MM.1S (cell line): ENCODE data around the gene CLMP.

Source experiments
- DNase-seq: peaks from one replicate; pipeline ENCODE4 v3.0.0-alpha.2; 2015
- H2AFZ ChIP-seq: fragments of 300-600 bp; sonication (generic); 2 replicates; pipeline ENCODE4 v1.6.0; 2016; ENCODE audit warnings: antibody characterized with exemption, low read length
- H3F3A ChIP-seq: fragments of 300-600 bp; sonication (generic); 2 replicates; pipeline ENCODE4 v1.6.1; 2016; ENCODE audit warnings: mild to moderate bottlenecking, antibody characterized with exemption, low read length, moderate library complexity, mixed read lengths; ENCODE audit not compliant: insufficient read depth
- H3K27ac ChIP-seq: fragments of 300-600 bp; sonication (generic); 2 replicates; pipeline ENCODE4 v1.5.1; 2016; ENCODE audit warnings: mild to moderate bottlenecking, low read length
- H3K27me3 ChIP-seq: fragments of 300-600 bp; sonication (generic); replicated peaks from 2 replicates; pipeline ENCODE4 v1.6.0; 2016; ENCODE audit warnings: low read length; ENCODE audit not compliant: insufficient read depth
- H3K36me3 ChIP-seq: fragments of 300-600 bp; sonication (generic); replicated peaks from 2 replicates; pipeline ENCODE4 v1.6.1; 2016; ENCODE audit warnings: mild to moderate bottlenecking, low read length, mixed read lengths; ENCODE audit not compliant: insufficient read depth
- H3K4me1 ChIP-seq: fragments of 300-600 bp; sonication (generic); 2 replicates; pipeline ENCODE4 v1.6.1; 2016; ENCODE audit warnings: low read length, mixed read lengths
- H3K4me2 ChIP-seq: fragments of 300-600 bp; sonication (generic); 2 replicates; pipeline ENCODE4 v1.6.0; 2016; ENCODE audit warnings: low read depth, low read length
- H3K4me3 ChIP-seq: fragments of 300-600 bp; sonication (generic); 2 replicates; pipeline ENCODE4 v1.5.1; 2016; ENCODE audit warnings: low read length, mixed read lengths
- H3K79me2 ChIP-seq: fragments of 300-600 bp; sonication (generic); 2 replicates; pipeline ENCODE4 v1.6.1; 2016; ENCODE audit warnings: mixed run types, low read length, mixed read lengths
- H3K9ac ChIP-seq: fragments of 300-600 bp; sonication (generic); 2 replicates; pipeline ENCODE4 v1.6.1; 2016; ENCODE audit warnings: low read length, mixed read lengths
- H3K9me2 ChIP-seq: fragments of 300-600 bp; sonication (generic); replicated peaks from 2 replicates; pipeline ENCODE4 v1.6.1; 2016; ENCODE audit warnings: mild to moderate bottlenecking, low read length, mixed read lengths; ENCODE audit not compliant: insufficient read depth
- H3K9me3 ChIP-seq: fragments of 300-600 bp; sonication (generic); replicated peaks from 2 replicates; pipeline ENCODE4 v1.6.1; 2016; ENCODE audit warnings: mild to moderate bottlenecking, low read length, mixed read lengths; ENCODE audit not compliant: insufficient read depth
- H4K20me1 ChIP-seq: fragments of 300-600 bp; sonication (generic); 2 replicates; pipeline ENCODE4 v1.6.1; 2016; ENCODE audit warnings: mild to moderate bottlenecking, low read length, moderate library complexity, mixed read lengths; ENCODE audit not compliant: insufficient read depth
- EZH2 ChIP-seq: fragments of 300-600 bp; sonication (generic); optimal IDR thresholded peaks from 2 replicates; pipeline ENCODE3; 2017; ENCODE audit warnings: low read depth, mild to moderate bottlenecking, antibody characterized with exemption, low read length, mixed read lengths
- EZH2phosphoT487 ChIP-seq: fragments of 300-600 bp; sonication (generic); IDR thresholded peaks from 2 replicates; pipeline ENCODE4 v1.6.1; 2018; ENCODE audit warnings: antibody characterized with exemption, low read length
- TF ChIP-seq, protein P1 (sequence below): fragments of 300-600 bp; sonication (generic); IDR thresholded peaks from 2 replicates; pipeline ENCODE4 v1.5.1; 2016; ENCODE audit warnings: antibody characterized with exemption, low read length, mixed read lengths

CLMP gene

DNA sequence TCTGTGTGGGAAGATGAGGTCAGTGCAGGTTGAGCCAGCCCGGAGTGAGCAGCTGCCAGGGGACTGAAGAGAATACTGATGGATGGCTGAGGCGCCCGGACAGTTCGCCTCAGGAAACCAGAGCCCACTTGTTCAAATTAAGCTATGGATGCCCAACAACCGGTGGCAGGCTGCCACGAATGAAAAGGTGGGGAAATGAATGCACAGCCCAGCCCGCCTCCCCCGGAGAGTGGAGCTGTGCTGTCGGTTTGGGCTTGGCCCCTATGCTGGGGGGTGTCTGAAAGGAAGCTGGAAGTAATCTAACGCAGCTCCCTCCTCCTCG is 155.0 kb downstream of the CLMP start:
- no peaks in the 10 kb centered on the region for H3K9me3 ChIP-seq
- H3K27ac ChIP-seq, result no peak overlapping the region
- no peaks in the 10 kb centered on the region for H3K27me3 ChIP-seq
- no peaks in the 10 kb centered on the region for H4K20me1 ChIP-seq
- H3K4me2 ChIP-seq, result no peak overlapping the region
- no peak overlapping the region for H2AFZ ChIP-seq
- TF ChIP-seq EZH2phosphoT487, result no peak
- TF ChIP-seq EZH2, result no peak
- TF ChIP-seq, protein P1, sequence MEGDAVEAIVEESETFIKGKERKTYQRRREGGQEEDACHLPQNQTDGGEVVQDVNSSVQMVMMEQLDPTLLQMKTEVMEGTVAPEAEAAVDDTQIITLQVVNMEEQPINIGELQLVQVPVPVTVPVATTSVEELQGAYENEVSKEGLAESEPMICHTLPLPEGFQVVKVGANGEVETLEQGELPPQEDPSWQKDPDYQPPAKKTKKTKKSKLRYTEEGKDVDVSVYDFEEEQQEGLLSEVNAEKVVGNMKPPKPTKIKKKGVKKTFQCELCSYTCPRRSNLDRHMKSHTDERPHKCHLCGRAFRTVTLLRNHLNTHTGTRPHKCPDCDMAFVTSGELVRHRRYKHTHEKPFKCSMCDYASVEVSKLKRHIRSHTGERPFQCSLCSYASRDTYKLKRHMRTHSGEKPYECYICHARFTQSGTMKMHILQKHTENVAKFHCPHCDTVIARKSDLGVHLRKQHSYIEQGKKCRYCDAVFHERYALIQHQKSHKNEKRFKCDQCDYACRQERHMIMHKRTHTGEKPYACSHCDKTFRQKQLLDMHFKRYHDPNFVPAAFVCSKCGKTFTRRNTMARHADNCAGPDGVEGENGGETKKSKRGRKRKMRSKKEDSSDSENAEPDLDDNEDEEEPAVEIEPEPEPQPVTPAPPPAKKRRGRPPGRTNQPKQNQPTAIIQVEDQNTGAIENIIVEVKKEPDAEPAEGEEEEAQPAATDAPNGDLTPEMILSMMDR, result no peak
- no peaks in the 10 kb centered on the region for H3K4me1 ChIP-seq
- H3F3A ChIP-seq, result no peaks in the 10 kb centered on the region
- no peaks in the 10 kb centered on the region for H3K36me3 ChIP-seq
- DNase-seq, result no peak
- H3K9ac ChIP-seq, result no peak overlapping the region
- no peaks in the 10 kb centered on the region for H3K79me2 ChIP-seq
- no peaks in the 10 kb centered on the region for H3K9me2 ChIP-seq
- no peak overlapping the region for H3K4me3 ChIP-seq

DNA sequence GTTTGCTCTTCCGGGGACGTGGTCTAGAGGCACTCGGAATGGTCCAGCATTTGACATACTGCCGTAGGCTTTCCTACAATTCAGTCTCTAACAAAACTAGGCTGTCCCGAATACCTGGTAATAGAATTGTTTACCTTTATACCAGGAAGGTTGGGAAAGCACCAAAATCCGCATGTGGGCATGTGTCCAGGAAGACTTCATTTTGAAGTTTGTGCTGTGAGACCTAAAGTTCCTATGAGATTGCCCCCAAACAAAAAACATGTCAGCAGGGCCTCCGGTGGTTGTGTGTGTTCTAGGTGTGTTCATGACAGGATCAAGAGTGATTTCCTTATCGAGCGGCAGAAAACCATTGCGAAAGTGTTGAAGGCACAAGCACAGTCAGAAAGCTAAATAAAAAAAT is 159.2 kb downstream of the CLMP start:
- no peak overlapping the region for H2AFZ ChIP-seq
- H3K36me3 ChIP-seq, result no peaks in the 10 kb centered on the region
- no peak overlapping the region for H3K9ac ChIP-seq
- no peak for TF ChIP-seq EZH2phosphoT487
- TF ChIP-seq EZH2, result no peak
- TF ChIP-seq, protein P1, result no peak
- H3K27ac ChIP-seq, result no peak overlapping the region
- H3K4me1 ChIP-seq, result no peaks in the 10 kb centered on the region
- no peak overlapping the region for H3K4me2 ChIP-seq
- no peaks in the 10 kb centered on the region for H3K9me3 ChIP-seq
- DNase-seq, result no peak
- no peaks in the 10 kb centered on the region for H4K20me1 ChIP-seq
- H3F3A ChIP-seq, result no peaks in the 10 kb centered on the region
- no peak overlapping the region for H3K4me3 ChIP-seq
- no peaks in the 10 kb centered on the region for H3K79me2 ChIP-seq
- no peaks in the 10 kb centered on the region for H3K27me3 ChIP-seq
- no peaks in the 10 kb centered on the region for H3K9me2 ChIP-seq

DNA sequence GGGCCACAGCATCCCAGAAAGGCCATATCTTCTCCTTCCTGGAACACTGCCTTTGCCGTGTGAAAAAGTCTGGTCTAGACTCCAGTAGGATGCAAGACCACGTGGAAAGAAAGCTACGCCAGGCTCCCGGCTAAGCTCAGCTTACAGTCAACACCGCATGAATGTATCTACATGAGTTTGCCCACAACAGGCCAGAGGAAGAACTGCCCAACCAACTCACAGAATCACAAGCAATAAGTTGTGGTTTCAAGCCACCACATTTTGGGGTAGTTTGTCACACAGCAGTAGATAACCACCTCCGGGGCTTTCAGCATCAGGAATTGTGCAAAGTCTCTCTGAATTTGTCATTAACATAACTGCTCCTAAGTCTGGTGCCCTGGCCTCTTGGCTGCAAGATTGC is 160.5 kb downstream of the CLMP start:
- Histone ChIP-seq H3K4me3 (no peak overlapping the region), H3F3A (no peaks in the 10 kb centered on the region), H3K36me3 (no peaks in the 10 kb centered on the region), H3K4me2 (no peak overlapping the region), H3K4me1 (no peaks in the 10 kb centered on the region), H3K9me3 (no peaks in the 10 kb centered on the region), H2AFZ (no peak overlapping the region), H3K79me2 (no peaks in the 10 kb centered on the region), H3K27ac (no peak overlapping the region), H4K20me1 (no peaks in the 10 kb centered on the region), H3K9ac (no peak overlapping the region), H3K9me2 (no peaks in the 10 kb centered on the region), H3K27me3 (no peaks in the 10 kb centered on the region)
- TF ChIP-seq EZH2phosphoT487 (no peak), EZH2 (no peak)
- TF ChIP-seq, protein P1, result no peak
- DNase-seq, result no peak

DNA sequence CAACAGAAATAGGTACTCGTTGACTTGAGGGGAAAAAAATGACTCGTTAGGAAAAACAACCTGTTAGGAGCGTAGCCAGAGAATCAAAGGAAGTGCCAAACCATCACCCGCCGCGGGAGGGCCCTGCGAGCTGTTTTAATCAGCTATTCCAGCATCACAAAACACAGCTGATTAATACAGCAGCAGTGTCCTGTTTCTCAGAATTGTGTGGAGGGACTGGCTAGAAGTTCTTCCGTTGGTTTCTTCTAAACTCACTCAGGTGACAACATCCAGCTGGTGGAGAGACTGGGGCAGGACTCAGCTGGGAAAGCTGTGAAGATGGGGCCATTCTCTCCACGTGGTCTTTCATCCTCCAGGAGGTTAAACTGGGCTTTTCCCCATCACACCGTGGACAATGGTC is 161.2 kb downstream of the CLMP start:
- no peaks in the 10 kb centered on the region for H3K36me3 ChIP-seq
- no peak overlapping the region for H2AFZ ChIP-seq
- H3K4me1 ChIP-seq, result no peaks in the 10 kb centered on the region
- no peak overlapping the region for H3K4me2 ChIP-seq
- DNase-seq, result no peak
- no peaks in the 10 kb centered on the region for H3K9me2 ChIP-seq
- no peak overlapping the region for H3K9ac ChIP-seq
- no peaks in the 10 kb centered on the region for H3K27me3 ChIP-seq
- H3K27ac ChIP-seq, result no peak overlapping the region
- no peak overlapping the region for H3K4me3 ChIP-seq
- no peaks in the 10 kb centered on the region for H3K79me2 ChIP-seq
- no peaks in the 10 kb centered on the region for H3K9me3 ChIP-seq
- TF ChIP-seq, protein P1, result no peak
- no peak for TF ChIP-seq EZH2
- no peak for TF ChIP-seq EZH2phosphoT487
- no peaks in the 10 kb centered on the region for H4K20me1 ChIP-seq
- no peaks in the 10 kb centered on the region for H3F3A ChIP-seq
